Posterior cingulate gyrus (tissue), 11 donors: ENCODE measurements around the gene PPP1R3C.

Experiments used
- DNase-seq, 10 donors: peaks; one replicate each; pipeline versions ENCODE4 v3.0.0 to v3.0.0-alpha.2; 2020 to 2021; ENCODE audit warnings: mixed read lengths in 3 of 10
- intact Hi-C: fragments of 100-400 bp; cut with DNase I; formaldehyde crosslinking; loops from one replicate; pipeline ENCODE4 v1.15.1; 2023

The PPP1R3C gene

GRCh38 chr10:91630625-91631024 is 2.2 kb downstream of the PPP1R3C start:
- intact Hi-C loops: loop anchor here (5.0 to 10.0 kb wide), 2 partner anchors 167 to 274 kb away; partner anchors contain the start of genes FGFBP3 and TNKS2
- no peak for DNase-seq

GRCh38 chr10:91629715-91630549 is 2.9 kb downstream of the PPP1R3C start:
- no peak for DNase-seq
- intact Hi-C loops: loop anchor here (5.0 to 10.0 kb wide), 2 partner anchors 167 to 275 kb away; partner anchors contain the start of genes FGFBP3 and TNKS2

GRCh38 chr10:91628383-91628782 is 4.5 kb downstream of the PPP1R3C start:
- intact Hi-C loops: no loop called here
- DNase-seq: no peak

GRCh38 chr10:91627344-91628102 is 5.3 kb downstream of the PPP1R3C start:
- intact Hi-C loops: no loop called here
- DNase-seq: no peak

- intact Hi-C loops: no loop called here
- no peak for DNase-seq
Measured at GRCh38 chr10:91626936-91627335, 5.9 kb downstream of the PPP1R3C start.

GRCh38 chr10:91624633-91625032 is 8.2 kb downstream of the PPP1R3C start:
- no peak for DNase-seq
- intact Hi-C loops: no loop called here

GRCh38 chr10:91622601-91623000 is 10.3 kb downstream of the PPP1R3C start:
- no peak for DNase-seq
- intact Hi-C loops: no loop called here

- DNase-seq: no peak
Measured at GRCh38 chr10:91621483-91622113, 11.3 kb downstream of the PPP1R3C start.

GRCh38 chr10:91617072-91617609 is 15.7 kb downstream of the PPP1R3C start:
- intact Hi-C loops: no loop called here
- DNase-seq: no peak

More at GRCh38 chr10:91621483-91622113, 11.3 kb downstream of the PPP1R3C start:
- intact Hi-C loops: no loop called here

GRCh38 chr10:91616137-91616536 is 16.7 kb downstream of the PPP1R3C start:
- DNase-seq: no peak
- intact Hi-C loops: no loop called here

- intact Hi-C loops: no loop called here
- no peak for DNase-seq
Measured at GRCh38 chr10:91614225-91614624, 18.6 kb downstream of the PPP1R3C start.

GRCh38 chr10:91613411-91614187 is 19.3 kb downstream of the PPP1R3C start:
- DNase-seq: no peak
- intact Hi-C loops: no loop called here

- DNase-seq: no peak
- intact Hi-C loops: no loop called here
Measured at GRCh38 chr10:91610919-91611318, 22.0 kb downstream of the PPP1R3C start.

- intact Hi-C loops: no loop called here
- DNase-seq: no peak
Measured at GRCh38 chr10:91610444-91610843, 22.4 kb downstream of the PPP1R3C start.

GRCh38 chr10:91607646-91608403 is 25.0 kb downstream of the PPP1R3C start:
- intact Hi-C loops: no loop called here
- DNase-seq: no peak

- intact Hi-C loops: no loop called here
- no peak for DNase-seq
Measured at GRCh38 chr10:91605968-91606367, 26.9 kb downstream of the PPP1R3C start.

- no peak for DNase-seq
- intact Hi-C loops: no loop called here
Measured at GRCh38 chr10:91604553-91605534, 28.0 kb downstream of the PPP1R3C start.

- intact Hi-C loops: no loop called here
- no peak for DNase-seq
Measured at GRCh38 chr10:91603931-91604331, 28.9 kb downstream of the PPP1R3C start.
